ENCODE data around the gene TINCR.

TINCR gene

DNA sequence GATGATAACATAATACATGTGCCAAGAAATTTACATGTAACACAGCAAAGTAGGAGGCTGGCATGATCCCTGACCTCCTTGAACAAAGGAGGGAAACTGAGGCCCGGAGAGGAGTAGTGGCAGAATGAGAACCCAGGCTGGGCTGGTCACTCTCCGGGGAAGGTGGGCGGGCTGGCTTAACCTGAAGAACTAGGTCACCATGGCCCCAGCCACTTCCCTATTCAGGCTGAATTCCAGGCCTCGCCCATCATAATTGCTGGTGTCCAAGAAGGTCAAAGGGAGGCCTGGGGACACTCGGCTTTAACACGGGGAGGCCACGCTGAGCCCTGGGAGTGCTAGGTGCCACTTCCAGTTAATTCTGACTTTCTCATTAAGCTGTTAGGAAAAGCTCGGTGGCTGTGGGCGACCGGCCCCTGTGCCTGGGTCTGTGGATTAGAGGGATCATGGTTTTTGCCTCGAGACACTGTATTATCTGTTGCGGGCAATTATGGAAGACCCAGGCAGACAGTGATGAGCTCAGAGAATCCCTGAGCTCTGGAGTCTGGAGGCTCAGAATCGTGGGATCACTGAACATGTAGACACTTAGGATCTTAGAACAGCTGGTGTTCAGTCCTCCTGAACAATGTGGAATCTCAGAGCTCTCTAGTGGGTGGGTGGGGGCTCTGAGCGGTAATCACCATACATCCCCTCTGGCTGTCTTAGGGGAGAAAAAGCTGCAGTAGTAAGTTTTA is 5.0 kb upstream of the TINCR start:
- in situ Hi-C loops (cut with MboI; ENCODE audit: low sequenced_read_pairs, unreplicated experiment), result no loop called here
- no peak for DNase-seq (ENCODE audit: low spot score)
- no peak for TF ChIP-seq CTCF (IDR thresholded peaks at IDR 0.05; ENCODE audit: borderline replicate concordance, control extremely low read depth, extremely low read depth, insufficient read depth, missing control alignments)

GRCh38 chr19:5571777-5572176 is 4.0 kb upstream of the TINCR start:
- in situ Hi-C loops (cut with MboI; ENCODE audit: low sequenced_read_pairs, unreplicated experiment), result no loop called here
- no peak for TF ChIP-seq CTCF (IDR thresholded peaks at IDR 0.05; ENCODE audit: borderline replicate concordance, control extremely low read depth, extremely low read depth, insufficient read depth, missing control alignments)

DNA sequence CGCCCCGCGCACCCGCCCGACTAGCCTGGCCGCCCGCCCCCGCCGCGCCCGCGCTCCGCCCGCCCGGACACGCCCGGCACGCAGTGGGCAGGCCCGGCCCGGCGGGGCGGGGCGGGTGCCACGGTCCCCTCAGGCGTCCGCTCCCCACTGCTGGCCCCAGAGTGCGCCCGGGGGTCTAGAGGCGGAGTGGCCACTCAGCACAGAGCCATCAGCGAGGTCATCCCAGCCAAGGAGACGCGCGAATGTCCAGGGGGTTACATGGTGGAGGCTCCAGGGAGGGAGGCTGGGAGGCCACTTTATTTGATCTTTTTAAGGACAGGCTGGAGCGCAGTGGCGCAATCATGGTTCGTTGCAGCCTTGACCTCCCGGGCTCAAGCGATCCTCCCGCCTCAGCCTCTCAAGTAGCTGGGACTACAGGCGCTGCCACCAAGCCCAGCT is 236 bp upstream of the TINCR start:
- no peak for DNase-seq (ENCODE audit: low spot score)
- in situ Hi-C loops (cut with MboI; ENCODE audit: low sequenced_read_pairs, unreplicated experiment), result no loop called here
- no peak for TF ChIP-seq CTCF (IDR thresholded peaks at IDR 0.05; ENCODE audit: borderline replicate concordance, control extremely low read depth, extremely low read depth, insufficient read depth, missing control alignments)

More at GRCh38 chr19:5571777-5572176, 4.0 kb upstream of the TINCR start:
- no peak for DNase-seq (ENCODE audit: low spot score)

DNA sequence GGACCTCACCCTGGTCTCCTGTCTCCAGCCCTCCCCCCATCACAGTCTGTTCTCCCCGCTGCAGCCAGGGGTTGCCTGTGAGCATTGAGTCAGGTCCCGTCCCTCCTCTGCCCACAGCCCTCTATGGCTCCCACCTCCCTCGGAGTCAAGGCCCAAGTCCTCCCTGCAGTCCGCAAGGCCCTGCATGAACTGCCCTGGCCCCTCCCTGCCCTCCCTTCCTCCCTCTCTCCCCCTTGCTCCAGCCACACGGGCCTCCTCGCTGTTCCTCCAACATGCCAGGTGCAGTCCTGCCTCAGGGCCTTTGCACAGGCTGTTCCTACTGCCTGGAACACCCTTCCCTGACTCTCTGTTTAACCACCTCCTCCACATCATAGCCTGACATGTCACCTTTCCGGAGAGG is 2.8 kb downstream of the TINCR start:
- no peak for DNase-seq (ENCODE audit: low spot score)
- TF ChIP-seq CTCF (IDR thresholded peaks at IDR 0.05; ENCODE audit: borderline replicate concordance, control extremely low read depth, extremely low read depth, insufficient read depth, missing control alignments), result no peak
- in situ Hi-C loops (cut with MboI; ENCODE audit: low sequenced_read_pairs, unreplicated experiment), result no loop called here

- no peak for TF ChIP-seq CTCF (IDR thresholded peaks at IDR 0.05; ENCODE audit: borderline replicate concordance, control extremely low read depth, extremely low read depth, insufficient read depth, missing control alignments)
- DNase-seq (ENCODE audit: low spot score), result no peak
- in situ Hi-C loops (cut with MboI; ENCODE audit: low sequenced_read_pairs, unreplicated experiment), result no loop called here
These were observed 3.7 kb downstream of the TINCR start for GRCh38 chr19:5563935-5564612.

DNA sequence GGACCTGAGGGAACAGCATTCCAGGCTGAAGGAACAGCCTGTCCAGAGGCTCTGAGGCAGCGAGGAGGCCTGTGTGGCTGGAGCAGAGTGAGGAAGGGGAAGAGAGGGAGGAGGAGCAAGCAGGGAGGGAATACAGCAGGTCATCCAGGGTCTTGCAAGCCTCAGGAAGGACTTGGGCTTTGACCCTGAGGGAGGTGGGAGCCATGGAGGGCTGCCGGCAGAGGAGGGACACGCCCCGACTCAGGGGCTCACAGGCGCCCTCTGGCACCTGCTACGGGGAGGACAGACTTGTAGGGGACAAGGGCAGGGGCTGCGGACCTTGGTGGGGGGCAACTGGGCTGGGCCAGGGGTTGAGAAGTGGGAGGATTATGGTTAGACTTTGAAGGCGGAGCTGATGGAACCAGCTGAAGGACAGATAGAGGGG is 4.7 kb downstream of the TINCR start:
- no peak for TF ChIP-seq CTCF (IDR thresholded peaks at IDR 0.05; ENCODE audit: borderline replicate concordance, control extremely low read depth, extremely low read depth, insufficient read depth, missing control alignments)
- no peak for DNase-seq (ENCODE audit: low spot score)
- in situ Hi-C loops (cut with MboI; ENCODE audit: low sequenced_read_pairs, unreplicated experiment), result no loop called here
